Frontal cortex (tissue), 4 donors: ENCODE data around the gene PRSS1. TPM values are rescaled to one million over a fixed set of nuclear protein-coding genes. Genes with fewer than 3 reads are reported as not detected.

ENCODE experiments used
- DNase-seq, 2 donors: peaks; one replicate each; pipeline ENCODE4 v3.0.0; 2012; ENCODE audit warnings: low spot score in 2 of 2
- FAIRE-seq: peaks from 2 replicates; lab custom pipeline; 2012; peaks lifted over from hg19 to GRCh38; lab: Jason Lieb, UNC
- small RNA-seq: library from RNA; depleted of rRNA; stranded (forward); fragments of <200 nt; gene quantifications from one replicate; pipeline ENCODE3, GENCODE V24; 2014
- total RNA-seq: library from RNA; depleted of rRNA; stranded (reverse); fragments of >200 nt; gene quantifications from one replicate; pipeline ENCODE4 v1.2.3, GENCODE V29; 2014
- donor health status: control.
- donor health status: control.
- donor health status: control.

PRSS1 gene
- total RNA-seq, 1 donor from 2014 or later = not detected

DNA sequence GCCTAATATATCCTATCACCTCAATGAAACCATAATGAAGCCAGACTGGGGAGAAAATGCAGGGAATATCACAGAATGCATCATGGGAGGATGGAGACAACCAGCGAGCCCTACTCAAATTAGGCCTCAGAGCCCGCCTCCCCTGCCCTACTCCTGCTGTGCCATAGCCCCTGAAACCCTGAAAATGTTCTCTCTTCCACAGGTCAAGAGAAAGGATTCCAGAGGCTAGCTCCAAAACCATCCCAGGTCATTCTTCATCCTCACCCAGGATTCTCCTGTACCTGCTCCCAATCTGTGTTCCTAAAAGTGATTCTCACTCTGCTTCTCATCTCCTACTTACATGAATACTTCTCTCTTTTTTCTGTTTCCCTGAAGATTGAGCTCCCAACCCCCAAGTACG, 53.0 kb downstream of the PRSS1 start:
- no peak for FAIRE-seq
- no peak for DNase-seq

Small RNA genes within 50 kb of the gene (small RNA-seq; reads per million reads assigned to genes)
- gene TRBD1 = not detected
- gene TRBJ1-1 = not detected
- gene TRBJ1-2 = not detected
- not detected for gene TRBJ1-3
- not detected for gene TRBJ1-4
- gene TRBJ1-5 = not detected
- not detected for gene TRBJ1-6
- not detected for gene TRBJ2-1
- gene TRBJ2-2 = not detected
- not detected for gene TRBJ2-2P
- not detected for gene TRBJ2-3
- not detected for gene TRBJ2-4
- gene TRBJ2-5 = not detected
- not detected for gene TRBJ2-6
- not detected for gene TRBJ2-7

Other genes starting within 250 kb of the PRSS1 start
- not detected for gene PRSS2, start 21.5 kb downstream of the PRSS1 start, total RNA-seq
- 29.3 TPM for gene EPHB6, start 105.6 kb downstream of the PRSS1 start, total RNA-seq
- under 0.01 TPM for gene TRPV6, start 136.3 kb downstream of the PRSS1 start, total RNA-seq
- gene TRPV5, start 184.3 kb downstream of the PRSS1 start, total RNA-seq = not detected
- not detected for gene LLCFC1, start 190.0 kb downstream of the PRSS1 start, total RNA-seq
- gene KEL, start 212.9 kb downstream of the PRSS1 start, total RNA-seq = 0.82 TPM